ENCODE measurements around the gene OSBPL5.

Gene OSBPL5

GRCh38 chr11:3206156-3206921 lies 41.2 kb upstream of the OSBPL5 start:
- H3K9me2 ChIP-seq (replicated peaks; ENCODE audit: control insufficient read depth, low read length) = no peaks in the 10 kb centered on the region
- TF ChIP-seq CTCF (IDR thresholded peaks at IDR 0.05; ENCODE audit: low read depth, low read length, poor library complexity, severe bottlenecking) (no peak), EZH2phosphoT487 (IDR thresholded peaks at IDR 0.05; ENCODE audit: borderline replicate concordance, low read length) (no peak)
- no peak overlapping the region for H3K4me2 ChIP-seq (ENCODE audit: low read length)
- H3K9me3 ChIP-seq (ENCODE audit: control insufficient read depth, insufficient read depth, low read length) = no peaks in the 10 kb centered on the region
- H3K4me3 ChIP-seq (ENCODE audit: low read length) = no peak overlapping the region
- no peaks in the 10 kb centered on the region for H4K20me1 ChIP-seq (ENCODE audit: control insufficient read depth, insufficient read depth, low read depth, low read length)
- H3K27ac ChIP-seq (ENCODE audit: low read depth, low read length) = no peak overlapping the region
- no peaks in the 10 kb centered on the region; the same call in 1 of the 2 replicates for H3K27me3 ChIP-seq (ENCODE audit: control insufficient read depth, low read length)
- H3K36me3 ChIP-seq (ENCODE audit: control insufficient read depth, low read length) = no peaks in the 10 kb centered on the region
- H3F3A ChIP-seq (ENCODE audit: control insufficient read depth, insufficient read depth) = no peaks in the 10 kb centered on the region
- H3K79me2 ChIP-seq (ENCODE audit: control insufficient read depth, low read length) = no peaks in the 10 kb centered on the region
- no peaks in the 10 kb centered on the region for H3K4me1 ChIP-seq (ENCODE audit: control insufficient read depth, low read length)

DNA sequence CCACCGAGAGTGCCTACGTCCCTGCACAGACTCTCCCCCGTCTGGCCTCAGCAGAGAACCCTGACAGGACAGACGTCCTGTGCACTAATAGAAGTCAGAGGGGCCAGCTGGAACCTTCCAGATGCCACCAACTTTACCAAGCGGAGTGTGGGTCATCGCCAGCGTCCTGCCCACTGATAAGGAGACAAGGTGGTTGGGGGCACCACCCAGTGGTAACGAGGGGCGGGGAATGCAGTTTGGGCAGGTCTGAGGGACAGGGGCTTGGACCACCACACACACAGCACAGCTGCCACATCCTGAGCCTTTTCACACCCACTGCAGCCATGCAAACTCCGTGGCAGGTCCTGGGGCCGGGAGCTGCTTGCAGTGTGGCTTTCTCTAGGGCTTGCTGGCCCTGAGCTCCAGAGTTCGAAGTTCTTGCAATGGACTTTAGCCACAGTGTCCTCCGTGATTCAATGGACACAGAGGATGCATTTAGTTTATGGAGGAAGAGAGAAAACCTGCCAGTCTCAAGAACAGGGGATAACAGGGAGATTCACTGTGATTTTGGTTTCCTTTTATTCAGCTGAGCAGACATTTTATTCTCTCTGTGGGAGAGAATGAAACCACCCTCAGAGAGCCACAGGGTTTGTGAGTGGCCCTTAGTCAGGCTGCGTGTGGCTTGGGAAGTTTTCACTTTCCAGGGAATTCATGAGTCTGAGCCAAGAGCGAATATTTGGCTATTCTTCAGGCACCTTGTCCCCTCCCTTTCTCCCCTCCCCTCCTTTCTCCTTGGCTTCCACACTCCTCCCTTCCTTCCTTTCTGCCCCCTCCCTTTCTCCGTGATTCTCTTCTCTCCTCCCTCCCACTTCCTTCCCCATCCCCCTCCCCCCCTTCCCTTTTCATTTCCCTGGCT lies 40.4 kb upstream of the OSBPL5 start:
- TF ChIP-seq EZH2phosphoT487 (IDR thresholded peaks at IDR 0.05; ENCODE audit: borderline replicate concordance, low read length) = no peak
- TF ChIP-seq CTCF (IDR thresholded peaks at IDR 0.05; ENCODE audit: low read depth, low read length, poor library complexity, severe bottlenecking) = no peak
- H3F3A ChIP-seq (ENCODE audit: control insufficient read depth, insufficient read depth) = no peaks in the 10 kb centered on the region
- no peak overlapping the region for H3K27ac ChIP-seq (ENCODE audit: low read depth, low read length)
- H3K36me3 ChIP-seq (ENCODE audit: control insufficient read depth, low read length) = no peaks in the 10 kb centered on the region
- H3K4me3 ChIP-seq (ENCODE audit: low read length) = no peak overlapping the region
- no peaks in the 10 kb centered on the region for H3K79me2 ChIP-seq (ENCODE audit: control insufficient read depth, low read length)
- no peak overlapping the region for H3K4me2 ChIP-seq (ENCODE audit: low read length)
- H3K27me3 ChIP-seq (ENCODE audit: control insufficient read depth, low read length) = no peaks in the 10 kb centered on the region; the same call in 1 of the 2 replicates
- H3K9me3 ChIP-seq (ENCODE audit: control insufficient read depth, insufficient read depth, low read length) = no peaks in the 10 kb centered on the region
- no peaks in the 10 kb centered on the region for H3K4me1 ChIP-seq (ENCODE audit: control insufficient read depth, low read length)
- H4K20me1 ChIP-seq (ENCODE audit: control insufficient read depth, insufficient read depth, low read depth, low read length) = no peaks in the 10 kb centered on the region
- no peaks in the 10 kb centered on the region for H3K9me2 ChIP-seq (replicated peaks; ENCODE audit: control insufficient read depth, low read length)

DNA sequence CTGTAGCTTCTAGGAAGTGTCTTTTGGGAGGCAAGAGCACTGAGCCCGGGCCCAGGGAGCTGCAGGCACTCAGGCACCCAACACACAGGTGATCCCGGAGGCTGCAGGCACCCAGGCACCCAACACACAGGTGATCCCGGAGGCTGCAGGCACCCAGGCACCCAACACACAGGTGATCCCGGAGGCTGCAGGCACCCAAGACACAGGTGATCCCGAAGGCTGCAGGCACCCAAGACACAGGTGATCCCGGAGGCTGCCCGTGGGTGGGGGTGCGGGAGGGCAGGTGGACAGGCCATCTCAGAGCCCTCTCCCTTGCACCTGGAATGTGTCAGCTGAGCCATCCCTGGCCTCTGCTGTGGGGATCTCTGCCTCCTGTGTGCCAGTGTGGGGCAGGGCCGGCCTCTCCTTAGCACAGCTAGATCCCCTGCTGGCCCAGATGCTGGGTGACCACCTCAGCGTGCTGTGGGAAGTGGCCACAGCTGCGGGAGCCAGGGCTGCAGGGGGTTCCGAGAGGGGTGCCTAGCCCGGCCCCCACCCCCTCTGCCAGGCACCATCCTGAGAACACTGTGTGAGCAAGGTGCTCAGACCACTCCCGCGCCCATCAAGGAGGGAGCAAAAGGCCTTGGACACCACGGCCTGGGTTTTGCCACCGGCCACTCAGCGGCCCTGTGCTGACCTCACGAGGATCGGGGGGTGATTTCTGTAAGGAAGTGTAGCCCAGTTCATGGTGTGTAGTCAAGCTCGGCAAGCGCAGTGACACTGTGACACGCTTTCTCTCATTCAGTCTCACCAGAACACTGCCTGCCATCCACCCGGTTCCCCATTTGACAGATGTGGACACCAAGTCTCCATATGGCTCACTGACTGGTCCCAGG lies 39.3 kb upstream of the OSBPL5 start:
- no peak overlapping the region for H3K27ac ChIP-seq (ENCODE audit: low read depth, low read length)
- no peak overlapping the region for H3K4me3 ChIP-seq (ENCODE audit: low read length)
- no peaks in the 10 kb centered on the region for H3K9me3 ChIP-seq (ENCODE audit: control insufficient read depth, insufficient read depth, low read length)
- no peaks in the 10 kb centered on the region for H3F3A ChIP-seq (ENCODE audit: control insufficient read depth, insufficient read depth)
- no peaks in the 10 kb centered on the region for H3K9me2 ChIP-seq (replicated peaks; ENCODE audit: control insufficient read depth, low read length)
- TF ChIP-seq CTCF (IDR thresholded peaks at IDR 0.05; ENCODE audit: low read depth, low read length, poor library complexity, severe bottlenecking) (no peak), EZH2phosphoT487 (IDR thresholded peaks at IDR 0.05; ENCODE audit: borderline replicate concordance, low read length) (no peak)
- no peak overlapping the region for H3K4me2 ChIP-seq (ENCODE audit: low read length)
- H3K27me3 ChIP-seq (ENCODE audit: control insufficient read depth, low read length) = no peaks in the 10 kb centered on the region; the same call in 1 of the 2 replicates
- H3K36me3 ChIP-seq (ENCODE audit: control insufficient read depth, low read length) = no peaks in the 10 kb centered on the region
- H3K4me1 ChIP-seq (ENCODE audit: control insufficient read depth, low read length) = no peaks in the 10 kb centered on the region
- H4K20me1 ChIP-seq (ENCODE audit: control insufficient read depth, insufficient read depth, low read depth, low read length) = no peaks in the 10 kb centered on the region
- no peaks in the 10 kb centered on the region for H3K79me2 ChIP-seq (ENCODE audit: control insufficient read depth, low read length)
